CD8-positive, alpha-beta memory T cell (primary cell): ENCODE results near the gene DRC3. TPM values are rescaled to one million over a fixed set of nuclear protein-coding genes. Genes with fewer than 3 reads are reported as not detected.
A peak's percentile ranks its signal among the peaks of the same experiment; 100 is the strongest.

Source experiments
- CTCF ChIA-PET: fragments of 350-600 bp; sonication (Branson Sonifier 250); formaldehyde crosslinking; loops from one replicate; lab custom pipeline; 2021; ENCODE audit warnings: antibody characterized with exemption; lab: Charles Lee
- POLR2A ChIA-PET: fragments of 350-600 bp; sonication (Branson Sonifier 250); formaldehyde crosslinking; loops from one replicate; lab custom pipeline; 2021; ENCODE audit warnings: antibody characterized with exemption; lab: Charles Lee
- DNase-seq, 5 donors: peaks; one replicate each; pipeline versions ENCODE4 v3.0.0 to v3.0.0-alpha.2; 2020 to 2022; ENCODE audit warnings: mixed read lengths in 1 of 5
- H3K27ac ChIP-seq: one replicate; pipeline ENCODE4 v1.7.0; 2013; ENCODE audit warnings: low read depth, mild to moderate bottlenecking, low read length, moderate library complexity
- H3K27me3 ChIP-seq: 2 replicates; pipeline ENCODE4 v1.7.0; 2013; ENCODE audit warnings: low read length, mild to moderate bottlenecking; ENCODE audit not compliant: insufficient read depth, poor library complexity, severe bottlenecking
- H3K36me3 ChIP-seq: 2 replicates; pipeline ENCODE4 v1.7.0; 2013; ENCODE audit warnings: mild to moderate bottlenecking, low read length, moderate library complexity; ENCODE audit not compliant: insufficient read depth
- H3K4me1 ChIP-seq: 2 replicates; pipeline ENCODE4 v1.7.0; 2013; ENCODE audit warnings: mild to moderate bottlenecking, low read length, moderate library complexity; ENCODE audit not compliant: insufficient read depth
- H3K4me3 ChIP-seq: 2 replicates; pipeline ENCODE4 v1.7.0; 2013; ENCODE audit warnings: mild to moderate bottlenecking, low read length
- H3K9me3 ChIP-seq: 2 replicates; pipeline ENCODE4 v1.7.0; 2013; ENCODE audit warnings: mild to moderate bottlenecking, low read length
- H3K27ac Mint-ChIP-seq, 8 donors: one replicate each; pipeline ENCODE4 v1.8.0; 2020 to 2021; ENCODE audit warnings: mixed read lengths in 8 of 8, mild to moderate bottlenecking in 6 of 8, inconsistent platforms in 3 of 8, moderate library complexity in 3 of 8
- H3K27me3 Mint-ChIP-seq, 2 donors: one replicate each; pipeline ENCODE4 v1.8.0; 2020 to 2021; ENCODE audit warnings: mixed read lengths in 2 of 2, mild to moderate bottlenecking in 1 of 2, moderate library complexity in 1 of 2
- H3K36me3 Mint-ChIP-seq, 3 donors: one replicate each; pipeline ENCODE4 v1.8.0; 2020 to 2021; ENCODE audit warnings: mixed read lengths in 3 of 3, inconsistent platforms in 1 of 3, mild to moderate bottlenecking in 1 of 3
- H3K4me1 Mint-ChIP-seq, 3 donors: one replicate each; pipeline ENCODE4 v1.8.0; 2020 to 2021; ENCODE audit warnings: mixed read lengths in 3 of 3, inconsistent platforms in 1 of 3, mild to moderate bottlenecking in 1 of 3
- H3K4me3 Mint-ChIP-seq, 7 donors: one replicate each; pipeline ENCODE4 v1.8.0; 2020 to 2021; ENCODE audit warnings: mixed read lengths in 7 of 7, mild to moderate bottlenecking in 6 of 7, moderate library complexity in 4 of 7, inconsistent platforms in 2 of 7
- H3K9me3 Mint-ChIP-seq, 5 donors: one replicate each; pipeline ENCODE4 v1.8.0; 2020 to 2022; ENCODE audit warnings: mixed read lengths in 5 of 5, mild to moderate bottlenecking in 3 of 5, moderate library complexity in 2 of 5, inconsistent platforms in 1 of 5
- polyA plus RNA-seq: library from polyadenylated mRNA; unstranded; fragments of 300-500 nt; fragmentation: Illumina TruSeq; gene quantifications from one replicate; pipeline ENCODE4 v1.2.3, GENCODE V29; 2021
- total RNA-seq, 2 experiments: library from RNA; stranded (reverse); gene quantifications; one replicate each; pipeline ENCODE4 v1.2.3, GENCODE V29; 2021

Gene DRC3
- total and polyA plus RNA-seq, 3 experiments from 2014 or later = 0.33 to 0.60 TPM; not detected in 1

DNA sequence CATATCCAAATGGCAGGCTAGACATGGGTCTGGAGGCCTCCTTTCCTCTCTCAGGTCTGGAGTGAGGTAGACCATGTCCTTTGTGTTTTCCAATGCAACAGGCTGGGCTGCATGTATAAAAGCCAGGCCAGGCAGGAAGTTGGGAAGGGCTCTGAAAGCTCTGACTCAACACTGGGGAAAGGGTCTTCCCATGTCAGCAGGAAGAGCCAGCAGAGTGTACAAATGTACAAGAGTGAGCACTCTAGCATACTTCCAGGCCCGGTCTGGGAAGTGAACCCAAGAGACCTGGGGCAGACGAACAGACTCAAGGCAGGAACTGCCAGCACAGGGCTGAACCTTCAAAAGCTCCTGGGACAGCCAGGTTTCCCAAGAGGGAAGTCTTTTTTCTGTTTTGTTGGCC lies 59.3 kb downstream of the DRC3 start:
- Histone ChIP-seq H3K9me3 (no peaks in the 10 kb centered on the region), H3K27me3 (no peaks in the 10 kb centered on the region), H3K36me3 (no peaks in the 10 kb centered on the region), H3K27ac (no peak overlapping the region), H3K4me3 (no peak overlapping the region), H3K4me1 (peaks cover 5% of the 10 kb centered on the region)
- Mint-ChIP-seq H3K27me3 (peaks cover 0 to 1% of the 10 kb centered on the region in 2 donors), H3K9me3 (no peaks in the 10 kb centered on the region), H3K4me1 (peaks cover 8 to 19% (median 18%) of the 10 kb centered on the region in 3 donors), H3K4me3 (no peak overlapping the region), H3K36me3 (peaks cover 0 to 11% (median 3%) of the 10 kb centered on the region in 3 donors), H3K27ac (no peak overlapping the region)
- ChIA-PET POLR2A (interaction anchor here (0.7 kb wide), 1 partner anchor 17 kb away, joined by 5 read pairs; no protein-coding TSS in a partner anchor), CTCF (interaction anchor here (0.7 to 2.5 kb wide), 3 partner anchors 141 to 226 kb away, joined by 3 to 18 read pairs (median 4); no protein-coding TSS in a partner anchor)
- no peak for DNase-seq

DNA sequence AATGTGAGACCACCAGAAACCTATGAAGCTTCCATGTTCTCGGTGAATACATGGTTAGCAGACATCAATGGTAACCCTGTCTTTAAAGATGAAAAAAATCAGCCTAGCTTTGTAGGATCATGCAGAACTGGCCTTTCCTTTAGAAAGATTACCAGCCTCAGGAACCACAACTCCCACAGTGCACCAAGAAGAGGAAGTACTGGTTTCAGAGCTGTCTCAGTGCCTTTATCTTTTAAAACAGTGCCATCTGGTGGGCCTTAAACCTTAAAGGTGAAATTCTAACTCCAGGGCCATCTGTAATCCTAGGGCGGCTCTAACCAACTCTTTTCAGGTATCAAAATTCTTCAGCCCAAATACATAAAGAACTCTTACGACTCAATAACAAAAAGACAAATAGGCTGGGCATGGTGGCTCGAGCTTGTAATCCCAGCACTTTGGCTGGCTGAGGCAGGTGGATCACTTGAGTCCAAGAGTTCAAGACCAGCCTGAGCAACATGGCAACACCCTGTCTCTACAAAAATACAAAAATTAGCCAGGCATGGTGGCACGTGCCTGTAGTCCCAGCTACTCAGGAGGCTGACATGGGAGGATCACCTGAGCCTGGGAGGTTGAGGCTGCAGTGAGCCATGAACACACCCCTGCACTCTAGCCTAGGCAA lies 60.9 kb downstream of the DRC3 start:
- no peaks in the 10 kb centered on the region for H3K9me3 ChIP-seq
- Mint-ChIP-seq H3K4me1 (peaks cover 21 to 35% (median 30%) of the 10 kb centered on the region in 3 donors), H3K36me3 (peaks cover 0 to 4% (median 2%) of the 10 kb centered on the region in 3 donors), H3K27ac (peak overlapping the region in 6 of 8 donors; percentile 67 to 91 (median 80)), H3K9me3 (no peaks in the 10 kb centered on the region), H3K4me3 (peak overlapping the region in 1 of 7 donors; percentile 66), H3K27me3 (peaks cover 0 to 1% of the 10 kb centered on the region in 2 donors)
- ChIA-PET CTCF (interaction anchor here (0.7 to 2.8 kb wide), 17 partner anchors 9 to 537 kb away, joined by 3 to 18 read pairs (median 3); partner anchors contain the start of genes DRC3, RASD1 and TOM1L2), POLR2A (interaction anchor here (0.6 to 1.0 kb wide), 3 partner anchors 339 to 351 kb away, joined by 3 to 7 read pairs (median 4); no protein-coding TSS in a partner anchor)
- H3K27ac ChIP-seq = no peak overlapping the region
- peak; percentile 21 to 68 (median 63) for DNase-seq
- no peaks in the 10 kb centered on the region for H3K27me3 ChIP-seq
- no peak overlapping the region for H3K4me3 ChIP-seq
- H3K36me3 ChIP-seq = no peaks in the 10 kb centered on the region
- peaks cover 18% of the 10 kb centered on the region for H3K4me1 ChIP-seq

DNA sequence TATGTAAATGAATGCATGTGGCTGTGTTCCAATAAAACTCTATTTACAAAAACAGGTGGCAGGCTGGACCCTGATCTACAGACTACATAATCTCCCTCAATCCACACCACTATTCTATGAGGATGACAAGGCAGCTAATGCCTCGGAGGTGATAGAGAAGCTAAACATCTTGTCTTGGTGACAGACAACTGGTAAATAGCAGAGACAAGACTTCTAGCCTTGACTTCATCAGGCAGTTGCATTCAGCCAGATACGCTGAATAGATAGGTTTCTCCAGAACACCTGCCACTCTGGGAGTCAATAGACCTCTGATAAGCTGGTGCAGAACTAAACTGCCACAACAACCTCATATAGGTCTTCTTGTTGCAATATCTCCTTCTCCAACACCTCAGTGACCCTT lies 63.0 kb downstream of the DRC3 start:
- ChIA-PET CTCF (interaction anchor here (1.1 to 1.7 kb wide), 5 partner anchors 64 to 224 kb away, joined by 3 to 5 read pairs (median 4); partner anchors contain the start of gene TOM1L2), POLR2A (no interaction called here)
- Histone ChIP-seq H3K4me3 (no peak overlapping the region), H3K27me3 (no peaks in the 10 kb centered on the region), H3K36me3 (no peaks in the 10 kb centered on the region), H3K27ac (no peak overlapping the region), H3K9me3 (no peaks in the 10 kb centered on the region), H3K4me1 (peaks cover 27% of the 10 kb centered on the region)
- Mint-ChIP-seq H3K27me3 (peaks cover 0 to 3% of the 10 kb centered on the region in 2 donors), H3K27ac (peak overlapping the region in 2 of 8 donors; percentile 30 to 36), H3K36me3 (peaks cover 0 to 15% (median 2%) of the 10 kb centered on the region in 3 donors), H3K4me3 (peak overlapping the region in 1 of 7 donors; percentile 49), H3K9me3 (no peaks in the 10 kb centered on the region), H3K4me1 (peaks cover 34 to 50% (median 46%) of the 10 kb centered on the region in 3 donors)
- no peak for DNase-seq

DNA sequence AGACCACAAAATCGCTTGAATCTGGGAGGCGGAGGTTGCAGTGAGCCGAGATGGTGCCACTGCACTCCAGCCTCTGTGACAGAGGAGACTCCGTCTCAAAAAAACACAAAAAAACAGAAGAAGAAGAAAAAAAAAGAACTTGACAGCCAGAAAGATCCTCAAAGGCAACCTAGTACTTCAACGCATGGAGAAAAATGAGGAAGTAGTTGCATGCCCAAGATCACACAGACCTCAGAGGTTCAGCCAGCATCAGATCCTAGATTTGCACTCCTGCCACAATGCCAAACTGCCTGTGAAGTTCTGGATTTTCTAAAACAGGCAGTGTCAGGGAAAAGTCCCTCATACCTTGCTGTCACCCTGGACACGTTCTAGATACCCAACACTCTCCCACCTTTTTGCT lies 64.8 kb downstream of the DRC3 start:
- Mint-ChIP-seq H3K4me3 (peak overlapping the region; percentile 93 to 97 (median 95)), H3K36me3 (peaks cover 0 to 16% (median 0%) of the 10 kb centered on the region in 3 donors), H3K9me3 (no peaks in the 10 kb centered on the region), H3K4me1 (peaks cover 49 to 66% (median 61%) of the 10 kb centered on the region in 3 donors), H3K27ac (peak overlapping the region in 7 of 8 donors; percentile 23 to 96 (median 62)), H3K27me3 (peaks cover 0 to 3% of the 10 kb centered on the region in 2 donors)
- H3K27ac ChIP-seq = no peak overlapping the region
- H3K9me3 ChIP-seq = no peaks in the 10 kb centered on the region
- DNase-seq = no peak
- POLR2A ChIA-PET = no interaction called here
- no peak overlapping the region for H3K4me3 ChIP-seq
- CTCF ChIA-PET = interaction anchor here (1.2 kb wide), 1 partner anchor 228 kb away, joined by 3 read pairs; no protein-coding TSS in a partner anchor
- H3K27me3 ChIP-seq = no peaks in the 10 kb centered on the region
- no peaks in the 10 kb centered on the region for H3K36me3 ChIP-seq
- peaks cover 34% of the 10 kb centered on the region for H3K4me1 ChIP-seq

DNA sequence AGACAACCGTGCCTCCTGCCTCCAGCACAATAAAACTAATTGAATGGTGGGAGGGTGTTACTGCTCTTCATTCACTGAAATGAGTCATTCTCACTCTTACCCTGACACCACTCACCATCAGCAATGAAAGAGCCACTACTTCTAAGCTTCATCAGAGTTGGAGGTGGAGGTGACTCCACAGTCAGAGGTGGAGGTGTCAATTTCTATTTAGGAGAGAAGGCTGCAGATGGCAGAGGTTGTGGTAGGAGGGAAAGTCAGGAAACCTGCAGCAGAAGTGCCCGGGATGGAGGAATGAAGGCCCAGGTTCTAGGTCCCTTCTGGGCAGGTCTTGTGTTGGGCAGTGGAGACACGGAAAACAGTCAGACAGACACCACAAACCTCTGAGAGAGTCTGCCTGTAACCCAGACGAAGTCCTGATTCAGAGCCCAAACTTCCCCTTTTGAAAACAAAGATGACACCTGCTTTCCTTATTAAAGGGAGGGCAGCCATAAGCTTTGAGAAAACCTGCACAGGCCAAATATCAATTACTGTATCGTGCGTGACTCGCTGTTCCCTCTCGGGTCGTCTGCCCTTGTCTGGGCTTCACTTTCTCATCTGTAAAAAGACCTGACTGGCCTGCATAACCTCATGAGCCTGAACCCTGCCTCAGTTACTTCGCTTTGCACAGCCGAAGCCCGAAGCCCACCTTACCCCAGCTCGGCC lies 65.6 kb downstream of the DRC3 start:
- no peaks in the 10 kb centered on the region for H3K9me3 Mint-ChIP-seq
- Histone ChIP-seq H3K9me3 (no peaks in the 10 kb centered on the region), H3K4me1 (peaks cover 30% of the 10 kb centered on the region), H3K27ac (peak overlapping the region; percentile 72), H3K27me3 (no peaks in the 10 kb centered on the region), H3K36me3 (no peaks in the 10 kb centered on the region), H3K4me3 (peak overlapping the region; percentile 77)
- H3K4me3 Mint-ChIP-seq = peak overlapping the region; percentile 93 to 97 (median 95)
- H3K27me3 Mint-ChIP-seq = peaks cover 0 to 3% of the 10 kb centered on the region in 2 donors
- ChIA-PET POLR2A (interaction anchor here (0.6 to 1.1 kb wide), 2 partner anchors 66 to 145 kb away, joined by 3 to 5 read pairs; partner anchors contain the start of genes DRC3 and TOM1L2), CTCF (interaction anchor here (1.2 kb wide), 1 partner anchor 229 kb away, joined by 3 read pairs; no protein-coding TSS in a partner anchor)
- H3K27ac Mint-ChIP-seq = peak overlapping the region; percentile 77 to 98 (median 94)
- H3K36me3 Mint-ChIP-seq = peaks cover 0 to 16% (median 2%) of the 10 kb centered on the region in 3 donors
- no peak for DNase-seq
- peaks cover 50 to 67% (median 60%) of the 10 kb centered on the region in 3 donors for H3K4me1 Mint-ChIP-seq

DNA sequence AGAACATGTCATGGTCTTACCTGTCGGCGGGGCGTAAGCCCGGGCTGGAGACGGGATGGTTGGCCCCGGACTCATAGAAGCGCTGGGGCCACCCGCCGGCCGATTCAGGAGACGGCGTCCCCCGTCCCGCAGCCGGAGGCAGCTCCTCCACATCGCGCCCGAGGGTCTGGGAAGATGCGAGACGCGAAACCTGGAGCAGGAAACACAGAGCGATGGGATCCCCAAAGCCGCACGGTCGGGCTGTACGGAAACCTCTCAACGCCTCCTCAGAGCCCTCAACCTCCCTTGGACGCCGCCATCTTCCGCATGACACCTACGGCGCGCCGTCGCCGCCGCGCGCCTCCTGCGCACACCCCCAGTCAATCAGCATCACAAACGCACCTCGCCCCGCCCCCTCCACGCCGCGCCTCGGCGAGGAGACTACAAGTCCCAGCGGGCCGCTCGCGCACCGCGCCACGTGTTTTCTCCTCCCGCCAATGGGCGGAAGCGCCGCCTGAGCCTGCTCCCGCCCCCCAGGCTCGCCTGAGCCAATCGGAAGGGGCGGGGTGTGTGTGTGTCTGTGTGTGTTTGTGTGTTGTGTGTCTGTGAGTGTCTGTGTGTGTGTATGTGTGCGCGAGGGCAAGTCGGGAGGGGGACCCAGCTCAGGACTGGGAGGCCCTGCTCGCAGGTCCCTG lies 66.3 kb downstream of the DRC3 start, which contains the start of the genes ATPAF2 and GID4:
ATPAF2 (minus strand) TSS at position 308 of the 674 bp plus-strand sequence; CDS start at position 153, 155 bp downstream.
GID4 (plus strand) TSS at position 548 of the 674 bp plus-strand sequence; CDS start at position 605, 57 bp downstream.
- POLR2A ChIA-PET = interaction anchor here (0.6 to 1.1 kb wide), 2 partner anchors 67 to 146 kb away, joined by 3 to 5 read pairs; partner anchors contain the start of genes DRC3 and TOM1L2
- Mint-ChIP-seq H3K27ac (peak within 1 kb of the TSS; percentile 77 to 98 (median 94)), H3K36me3 (peaks cover 0 to 16% (median 2%) of the 10 kb centered on the region in 3 donors), H3K4me3 (peak within 1 kb of the TSS; percentile 93 to 97 (median 95)), H3K4me1 (peaks cover 46 to 62% (median 59%) of the 10 kb centered on the region in 3 donors), H3K9me3 (no peaks in the 10 kb centered on the region), H3K27me3 (peaks cover 0 to 3% of the 10 kb centered on the region in 2 donors)
- no peaks in the 10 kb centered on the region for H3K36me3 ChIP-seq
- DNase-seq = peak; percentile 99 to 100 (median 100)
- peak within 1 kb of the TSS; percentile 77 for H3K4me3 ChIP-seq
- H3K9me3 ChIP-seq = no peaks in the 10 kb centered on the region
- H3K27me3 ChIP-seq = no peaks in the 10 kb centered on the region
- peak within 1 kb of the TSS; percentile 72 for H3K27ac ChIP-seq
- peaks cover 29% of the 10 kb centered on the region for H3K4me1 ChIP-seq
- CTCF ChIA-PET = interaction anchor here (1.2 kb wide), 1 partner anchor 230 kb away, joined by 3 read pairs; no protein-coding TSS in a partner anchor
